Stimulated activated CD4-positive, alpha-beta T cell treated with anti-CD3 and anti-CD28 coated beads, Interleukin-1b, Interleukin-23, amount 100 ng/mL, for 1 hour (primary cell): ENCODE results near the gene CIROP.

Experiments
- DNase-seq, 2 donors: peaks; one replicate each; pipeline ENCODE4 v3.0.0-alpha.2; 2020; ENCODE audit warnings: low read depth in 2 of 2

CIROP gene

DNA sequence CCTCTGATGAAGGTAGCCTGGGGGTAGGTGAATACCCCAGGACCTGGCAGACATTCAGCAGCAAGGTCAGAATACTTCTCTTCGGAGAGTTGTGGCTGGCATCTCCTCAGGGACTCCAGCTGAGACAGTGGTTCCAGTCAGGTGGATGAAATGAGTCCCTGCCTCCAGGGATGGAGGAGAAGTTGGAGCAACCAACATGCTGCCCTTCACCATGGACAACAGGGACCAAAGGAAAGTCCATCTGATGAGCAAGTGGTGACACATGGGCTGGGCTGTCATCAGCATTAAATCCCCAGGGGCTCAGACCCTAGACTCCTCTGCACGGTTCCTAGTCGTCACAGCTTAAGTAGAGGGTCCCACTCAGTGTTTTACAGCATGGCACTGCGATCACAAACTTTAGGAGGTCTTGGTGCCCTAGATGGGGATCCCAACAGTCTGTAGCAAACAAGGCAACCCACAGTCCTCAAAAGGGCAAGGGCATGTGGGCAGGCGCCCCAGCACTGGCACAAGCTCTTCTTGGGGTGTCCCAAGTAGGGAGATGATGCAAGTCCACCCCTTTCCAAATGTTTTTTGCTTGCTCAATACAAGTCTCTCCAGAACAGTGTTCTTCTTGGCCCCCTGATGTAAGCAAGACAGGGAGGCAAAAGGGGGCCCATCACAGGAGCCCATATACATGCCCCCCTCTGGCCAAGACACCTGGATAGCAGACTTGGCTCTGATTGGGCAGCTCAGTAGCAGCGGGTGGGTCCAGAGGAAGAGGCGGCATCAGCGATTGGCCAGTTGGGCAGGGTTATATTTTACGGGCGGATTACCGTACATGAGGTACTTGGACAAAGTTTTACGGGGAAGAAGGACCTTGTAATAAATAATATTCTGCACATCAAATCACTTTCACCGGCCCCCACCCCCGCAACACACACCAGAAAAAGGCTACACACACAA, 36.7 kb downstream of the CIROP start:
- no peak for DNase-seq

GRCh38 chr14:23066855-23067744, 37.7 kb downstream of the CIROP start:
- no peak for DNase-seq

DNA sequence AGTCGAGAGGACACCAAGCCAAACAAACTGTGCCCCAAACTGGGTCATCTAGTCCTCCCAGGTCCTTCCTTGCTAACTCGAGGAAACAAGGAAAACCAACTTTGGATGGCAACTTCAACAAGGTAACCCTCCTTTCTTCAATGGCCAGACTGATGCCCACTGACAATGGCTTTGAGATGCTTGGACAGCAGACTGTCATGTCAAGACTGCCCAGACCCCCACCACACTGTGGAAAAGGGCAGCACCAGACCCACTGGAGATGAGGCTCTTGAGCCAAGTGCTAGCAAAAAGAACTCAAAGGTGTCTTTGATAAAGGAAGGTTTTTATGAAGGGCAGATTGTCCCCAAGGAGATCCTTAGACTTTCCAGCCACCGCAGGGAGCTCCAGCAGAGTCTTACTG, 38.4 kb downstream of the CIROP start:
- no peak for DNase-seq

GRCh38 chr14:23063601-23064000, 41.2 kb downstream of the CIROP start:
- no peak for DNase-seq

DNA sequence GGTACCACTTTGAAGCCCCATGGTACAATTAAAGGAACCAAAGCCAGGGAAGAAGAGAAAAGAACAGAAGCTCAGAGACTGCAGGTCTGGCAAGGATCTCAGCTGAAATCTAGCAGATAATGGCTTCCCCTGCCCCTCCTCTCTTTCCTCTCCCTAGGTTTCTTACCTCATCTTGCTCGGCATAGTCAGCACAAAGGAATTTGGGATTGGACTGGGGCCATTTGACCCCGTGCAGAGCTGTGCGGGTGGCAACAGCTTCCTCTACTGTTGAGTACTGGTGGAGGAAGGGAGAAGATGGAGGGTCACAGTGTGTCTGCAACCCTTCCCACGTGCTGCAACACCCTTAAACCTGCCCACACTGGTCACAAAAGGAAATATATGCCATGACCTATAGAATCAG, 42.8 kb downstream of the CIROP start:
- DNase-seq = no peak

- no peak for DNase-seq
Observed at GRCh38 chr14:23060536-23061260, 44.1 kb downstream of the CIROP start.

DNA sequence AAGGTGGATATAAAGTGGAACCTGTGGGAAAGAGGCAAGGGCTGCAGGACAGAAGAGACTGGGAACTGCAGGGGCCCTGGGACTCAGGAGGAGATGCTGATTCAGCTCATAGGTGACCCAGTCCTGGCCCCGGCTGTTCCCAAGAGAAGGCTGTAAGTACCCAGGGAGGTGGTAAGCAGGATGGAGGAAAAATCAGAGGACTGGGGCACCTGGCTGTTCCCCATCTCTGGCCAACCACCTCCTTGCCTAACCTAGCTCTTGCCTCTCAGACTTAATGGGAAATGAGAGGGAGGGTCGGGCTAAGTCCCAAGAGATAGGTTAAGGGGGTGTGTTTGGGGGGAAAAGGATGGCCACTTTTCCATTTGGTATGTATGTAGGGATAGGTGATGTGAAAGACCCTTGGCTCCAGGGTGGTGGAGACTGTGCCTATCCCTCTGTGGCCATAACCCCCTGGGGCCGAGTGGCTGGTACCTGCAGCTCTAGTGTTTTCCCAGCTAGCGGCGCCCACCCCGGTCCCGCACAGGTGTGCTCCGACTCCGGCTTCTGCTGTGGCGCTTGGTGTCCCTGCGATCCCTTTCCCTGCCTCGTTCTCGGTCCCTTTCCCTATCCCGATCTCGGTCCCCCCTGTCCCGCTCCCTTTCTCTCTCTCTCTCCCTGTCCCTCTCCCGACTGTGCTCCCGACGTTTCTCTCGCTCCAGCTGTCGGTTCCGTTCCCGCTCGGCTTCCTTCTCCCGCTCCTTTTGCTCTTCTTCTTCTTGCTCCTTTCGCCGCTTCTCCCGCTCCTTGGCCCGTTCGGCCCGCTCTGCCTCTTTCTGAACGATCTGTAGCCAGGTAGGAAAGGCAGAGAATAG, 45.9 kb downstream of the CIROP start:
- no peak for DNase-seq

DNA sequence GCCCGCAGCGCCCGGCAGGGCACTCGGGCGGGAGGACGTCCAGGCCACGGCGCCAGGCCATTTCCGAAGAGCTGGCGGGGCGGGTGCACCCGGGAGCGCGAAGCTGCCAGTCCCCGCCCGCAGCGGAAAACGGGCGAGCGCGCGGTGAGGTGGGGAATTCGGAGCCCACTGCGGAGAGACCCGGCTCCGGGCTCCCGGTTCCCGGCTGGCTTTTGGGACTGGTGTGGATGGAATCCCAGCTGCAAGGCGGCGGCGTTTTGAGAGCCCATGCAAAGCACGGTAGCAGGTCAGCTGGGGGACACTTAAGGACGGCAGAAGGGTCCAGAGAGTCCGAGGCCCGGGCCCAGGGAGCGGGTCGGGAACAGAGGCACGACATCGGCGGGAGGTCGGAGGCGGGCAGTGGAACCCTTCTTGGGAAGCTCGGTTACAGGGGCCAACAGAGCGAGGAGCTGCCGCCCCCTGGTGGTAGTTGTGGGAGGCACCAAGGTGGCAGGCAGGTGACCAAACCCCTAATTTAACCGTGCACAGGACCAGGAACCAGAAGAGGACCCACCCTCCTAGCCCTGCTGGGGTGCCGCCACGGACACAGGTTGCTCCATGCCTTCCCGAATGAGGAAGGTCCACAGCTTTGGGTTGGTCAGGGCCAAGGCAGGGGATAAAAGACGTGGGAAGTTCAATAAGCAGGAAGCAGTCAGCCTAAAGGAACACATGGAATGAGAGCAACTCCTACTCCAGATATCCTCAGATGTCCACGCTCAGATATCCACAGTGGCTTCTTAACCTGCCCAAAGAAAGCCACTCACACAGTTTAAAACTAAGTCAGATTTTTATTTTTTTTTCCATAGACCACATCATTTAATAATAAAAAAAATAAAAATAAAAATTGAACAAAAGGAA, 46.8 kb downstream of the CIROP start:
- DNase-seq = peak; percentile 77 to 84

- DNase-seq = peak in 1 of 2 donors; percentile 40
Observed at GRCh38 chr14:23056956-23057756, 47.6 kb downstream of the CIROP start, which contains the start of gene CDH24. Gene CDH24 (minus strand): TSS chr14:23057520. CDS start chr14:23055733, 1,787 bp downstream.

DNA sequence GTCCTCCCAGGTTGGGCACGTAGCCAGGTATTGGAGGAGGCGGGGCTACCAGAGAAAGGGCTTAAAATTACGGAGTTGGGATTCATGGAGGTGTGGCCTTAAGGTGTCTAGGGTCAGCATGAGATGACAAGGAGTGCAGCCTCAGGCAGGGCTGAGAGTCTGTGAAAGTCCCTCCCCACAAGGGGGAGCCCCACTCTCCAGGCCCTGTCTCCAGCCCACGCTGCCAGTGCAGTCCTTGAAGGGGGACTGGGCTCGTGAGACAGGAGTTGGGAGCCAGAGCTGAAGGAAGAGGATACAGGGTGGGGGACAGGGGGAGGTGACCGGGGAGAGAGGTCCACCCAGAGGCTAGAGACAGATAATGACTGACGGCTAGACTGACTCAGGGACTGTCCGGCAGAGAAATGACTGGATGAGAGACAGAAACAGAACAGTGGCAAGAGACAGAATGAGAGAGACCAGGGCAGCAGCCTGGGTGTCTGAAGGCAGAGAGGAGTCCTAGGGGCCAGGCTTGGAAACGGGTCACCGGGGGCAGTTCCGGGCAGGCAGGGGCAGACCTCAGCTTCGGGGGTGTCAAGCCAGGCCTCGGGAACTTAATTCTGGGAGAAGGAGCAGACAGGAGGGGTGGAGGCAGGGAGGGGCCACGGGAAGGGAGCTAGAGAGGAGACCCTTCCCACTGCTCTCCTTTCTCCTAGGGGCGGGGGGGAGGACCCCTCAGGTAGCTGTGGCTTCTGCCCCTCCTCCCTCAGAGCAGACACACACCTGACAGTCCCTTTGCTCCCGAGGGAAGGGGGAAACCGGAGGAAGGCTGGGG, 48.4 kb downstream of the CIROP start:
- DNase-seq = peak; percentile 18 to 53

- DNase-seq = no peak
Observed at GRCh38 chr14:23055621-23056144, 49.1 kb downstream of the CIROP start.

DNA sequence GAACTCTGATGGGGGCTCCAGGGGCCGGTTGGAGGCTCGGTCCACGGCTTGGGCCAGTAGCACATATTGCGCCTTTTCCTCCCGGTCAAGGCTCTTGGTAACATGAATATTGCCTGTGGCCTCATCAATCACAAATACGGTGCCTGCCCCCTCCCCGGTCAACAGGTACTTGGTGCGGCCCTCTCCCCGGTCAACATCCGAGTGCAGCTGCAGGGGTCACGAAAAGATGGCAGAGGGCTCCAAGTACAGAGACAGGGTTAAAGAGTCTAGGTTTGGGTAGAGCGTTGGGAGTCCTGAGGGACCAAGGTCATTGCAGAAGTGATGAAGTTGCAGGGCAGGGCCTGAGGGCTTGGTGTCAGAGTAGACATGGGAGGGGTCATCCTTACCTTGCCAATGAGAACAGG, 49.6 kb downstream of the CIROP start:
- no peak for DNase-seq

GRCh38 chr14:23054000-23054811, 50.6 kb downstream of the CIROP start:
- DNase-seq = peak in 1 of 2 donors; percentile 23

DNA sequence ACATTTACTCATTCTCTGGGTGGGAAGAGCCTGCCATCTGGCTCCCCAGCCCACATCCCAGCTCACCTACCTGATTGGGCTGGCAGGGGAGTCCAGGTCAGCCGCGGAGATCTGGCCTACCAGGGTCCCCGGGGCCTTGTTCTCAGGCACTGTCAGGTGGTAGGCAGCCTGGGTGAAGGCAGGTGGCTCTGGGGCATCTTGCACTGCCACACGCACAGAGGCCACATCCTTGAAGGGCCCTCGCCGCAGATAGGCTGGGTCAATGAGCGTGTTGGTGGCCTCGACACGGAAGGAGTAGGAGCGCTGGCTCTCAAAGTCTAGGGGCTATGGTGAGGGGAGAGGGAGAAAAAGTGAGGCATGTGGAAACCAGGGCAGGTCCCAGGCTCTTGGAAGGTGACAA, 51.4 kb downstream of the CIROP start:
- DNase-seq = no peak

GRCh38 chr14:23052671-23053070, 52.1 kb downstream of the CIROP start:
- no peak for DNase-seq

- no peak for DNase-seq
Observed at GRCh38 chr14:23052182-23052623, 52.6 kb downstream of the CIROP start.
